AG04449 (cell line): Measurements from ENCODE around the gene CCDC183.

Source experiments
- CTCF ChIA-PET: fragments of 350-600 bp; formaldehyde crosslinking; extraction: SDS; loops from one replicate; lab custom pipeline; 2021; ENCODE audit warnings: antibody characterized with exemption; lab: Yijun Ruan, JAX
- POLR2A ChIA-PET: fragments of 400-600, 350-600 bp; formaldehyde crosslinking; extraction: SDS; loops from one replicate; lab custom pipeline; 2020; ENCODE audit warnings: antibody characterized with exemption, inconsistent platforms; lab: Yijun Ruan, JAX
- DNase-seq: peaks from one replicate; pipeline ENCODE4 v3.0.0-alpha.2; 2010; ENCODE audit warnings: low read depth, low spot score
- H3K4me3 ChIP-seq: 2 replicates; pipeline ENCODE4 v1.5.1; 2011; ENCODE audit warnings: low read depth, mild to moderate bottlenecking, control low read depth, low read length
- CTCF ChIP-seq: IDR thresholded peaks from one replicate; pipeline ENCODE4 v1.5.1; 2011; ENCODE audit warnings: mild to moderate bottlenecking, moderate library complexity, low read length, control low read depth, inconsistent platforms; ENCODE audit not compliant: insufficient read depth; ENCODE audit errors: missing control alignments

Gene CCDC183

DNA sequence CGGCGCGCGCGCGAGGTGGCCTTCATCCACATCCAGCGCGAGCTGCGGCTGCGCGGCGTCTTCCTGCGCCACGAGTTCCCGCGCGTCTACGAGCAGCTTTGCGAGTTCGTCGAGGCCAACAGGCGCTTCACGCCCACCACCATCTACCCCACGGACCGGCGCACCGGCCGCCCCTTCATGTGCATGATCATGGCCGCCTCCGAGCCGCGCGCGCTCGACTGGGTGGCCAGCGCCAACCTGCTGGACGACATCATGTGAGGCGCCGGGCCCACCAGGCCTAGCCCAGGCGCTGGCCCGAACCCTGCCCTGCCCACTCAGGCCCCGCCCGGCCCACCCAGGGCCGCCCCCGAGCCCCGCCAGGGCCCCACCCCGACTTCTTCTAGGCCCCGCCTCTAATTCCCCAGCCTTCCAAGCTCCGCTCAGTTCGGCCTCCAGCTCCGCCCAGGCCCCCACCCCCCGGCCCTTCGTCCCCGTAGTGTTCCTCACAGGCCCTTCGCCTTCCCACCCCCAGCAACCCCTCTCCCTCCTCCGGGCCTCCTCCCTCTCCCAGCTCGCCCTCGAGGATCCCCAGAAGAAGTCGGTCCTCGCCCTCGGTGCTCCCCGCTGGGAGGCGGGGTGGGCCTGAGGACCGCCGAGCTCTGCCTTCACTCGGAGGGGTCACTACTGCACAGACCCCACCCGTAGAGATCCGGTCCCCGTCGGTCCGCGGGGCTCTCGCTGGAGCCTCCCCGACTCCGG lies 51.1 kb downstream of the CCDC183 start:
- DNase-seq, result no peak
- TF ChIP-seq CTCF, result no peak
- POLR2A ChIA-PET, result interaction anchor here (0.6 to 1.8 kb wide), 8 partner anchors 9 to 188 kb away, joined by 3 to 8 read pairs (median 4); partner anchors contain the start of gene EDF1
- CTCF ChIA-PET, result interaction anchor here (1.2 to 1.6 kb wide), 6 partner anchors 55 to 209 kb away, joined by 3 to 8 read pairs (median 4); partner anchors contain the start of gene NPDC1
- H3K4me3 ChIP-seq, result peak overlapping the region; percentile 97

- DNase-seq, result peak; percentile 9
- TF ChIP-seq CTCF, result no peak
- ChIA-PET POLR2A (interaction anchor here (0.6 to 1.8 kb wide), 9 partner anchors 10 to 187 kb away, joined by 3 to 8 read pairs (median 3); partner anchors contain the start of genes CLIC3 and EDF1), CTCF (interaction anchor here (1.3 to 1.6 kb wide), 4 partner anchors 56 to 208 kb away, joined by 3 to 8 read pairs (median 4); partner anchors contain the start of gene NPDC1)
- H3K4me3 ChIP-seq, result peak overlapping the region; percentile 97
Observed at GRCh38 chr9:136847826-136848392, 51.8 kb downstream of the CCDC183 start.

- H3K4me3 ChIP-seq, result peak overlapping the region; percentile 97
- ChIA-PET CTCF (interaction anchor here (0.9 to 1.6 kb wide), 3 partner anchors 8 to 207 kb away, joined by 3 to 8 read pairs (median 3); no protein-coding TSS in a partner anchor), POLR2A (interaction anchor here (0.8 to 1.8 kb wide), 5 partner anchors 10 to 187 kb away, joined by 3 to 8 read pairs (median 3); partner anchors contain the start of gene CLIC3)
- no peak for TF ChIP-seq CTCF
- DNase-seq, result no peak
Observed at GRCh38 chr9:136848393-136849037, 52.4 kb downstream of the CCDC183 start.

DNA sequence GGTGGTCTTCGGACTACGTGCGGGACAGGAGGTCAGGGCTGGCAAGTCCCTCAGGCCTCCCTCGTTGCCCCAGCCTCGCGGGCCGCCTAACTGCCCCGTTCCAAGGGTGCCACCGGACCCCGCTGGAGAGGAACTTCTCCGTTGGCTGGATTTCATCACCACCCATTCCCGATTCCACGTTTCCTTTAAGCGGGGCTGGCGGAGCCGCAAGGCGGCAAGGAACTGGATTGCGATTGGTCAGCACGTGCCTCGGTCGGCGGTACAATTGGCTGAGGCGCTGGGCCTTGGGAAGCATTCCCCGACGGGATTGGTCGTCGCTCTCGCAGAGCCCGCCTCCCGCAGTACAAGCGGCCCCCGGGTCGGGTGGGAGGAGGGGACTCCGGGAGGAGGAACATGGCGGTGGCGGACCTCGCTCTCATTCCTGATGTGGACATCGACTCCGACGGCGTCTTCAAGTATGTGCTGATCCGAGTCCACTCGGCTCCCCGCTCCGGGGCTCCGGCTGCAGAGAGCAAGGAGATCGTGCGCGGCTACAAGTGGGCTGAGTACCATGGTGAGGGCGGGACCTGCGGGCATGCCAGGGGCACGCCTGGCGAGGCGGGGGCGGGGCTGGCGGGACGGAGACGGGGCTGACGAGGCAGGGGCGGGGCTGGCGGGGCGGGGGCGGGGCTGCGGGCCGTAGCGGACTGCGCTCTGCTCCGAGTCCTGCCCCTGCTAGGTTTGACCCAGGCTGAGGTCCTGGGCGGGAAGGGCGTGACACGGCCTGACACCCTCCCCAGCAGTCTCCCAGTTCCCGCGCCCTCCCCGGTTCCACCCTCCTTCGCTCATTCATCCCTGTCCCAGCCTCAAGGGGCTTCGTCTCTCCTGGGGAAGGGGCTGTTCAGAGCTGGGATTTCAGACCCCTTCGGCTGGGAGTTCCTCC lies 53.2 kb downstream of the CCDC183 start, which contains the start of gene PHPT1:
Gene PHPT1 (plus strand): TSS at position 372 of the 922 bp plus-strand sequence. CDS start 22 bp downstream, at position 394.
- peak within 1 kb of the TSS; percentile 97 for H3K4me3 ChIP-seq
- ChIA-PET CTCF (interaction anchor here (0.9 kb wide), 1 partner anchor 9 kb away, joined by 3 read pairs; no protein-coding TSS in a partner anchor), POLR2A (interaction anchor here (1.0 to 1.1 kb wide), 2 partner anchors 11 to 42 kb away, joined by 3 read pairs; no protein-coding TSS in a partner anchor)
- no peak for TF ChIP-seq CTCF
- DNase-seq, result peak; percentile 92
